SK-N-SH (cell line): ENCODE data around the gene PKP4. TPM values are rescaled to one million over a fixed set of nuclear protein-coding genes. Genes with fewer than 3 reads are reported as not detected.

Source experiments
- CTCF ChIA-PET: fragments of 300-600, 350-600 bp; formaldehyde crosslinking; extraction: SDS; loops from one replicate; lab custom pipeline; 2021; lab: Yijun Ruan, JAX
- POLR2A ChIA-PET: fragments of 350-600 bp; sonication (Branson Sonifier 250); formaldehyde crosslinking; extraction: SDS; loops from one replicate; lab custom pipeline; 2020; ENCODE audit warnings: antibody characterized with exemption, inconsistent platforms; lab: Yijun Ruan, JAX
- DNase-seq: peaks from one replicate; pipeline ENCODE4 v3.0.0; 2012
- H2AFZ ChIP-seq: fragments of 200-600 bp; sonication (generic); 2 replicates; pipeline ENCODE4 v1.8.1; 2016; ENCODE audit warnings: antibody characterized with exemption, mild to moderate bottlenecking, low read depth
- H3F3A ChIP-seq: fragments of 200-600 bp; sonication (generic); replicated peaks from 2 replicates; pipeline ENCODE3; 2016; ENCODE audit warnings: antibody characterized with exemption, mild to moderate bottlenecking; ENCODE audit not compliant: insufficient read depth
- H3K27ac ChIP-seq, 2 experiments: fragments of 200-500 bp in 1 of 2; fragments of 200-600 bp in 1 of 2; sonication (Bioruptor generic) in 1 of 2; sonication (generic), shearing (Covaris generic) in 1 of 2; 2 replicates each; pipeline versions ENCODE4 v1.5.1 to v1.6.1; 2014 to 2016; ENCODE audit warnings: low read depth in 2 of 2, inconsistent platforms in 1 of 2, low read length in 1 of 2, mild to moderate bottlenecking in 1 of 2, mixed read lengths in 1 of 2
- H3K27me3 ChIP-seq: fragments of 200-600 bp; sonication (generic), shearing (Covaris generic); 2 replicates; pipeline ENCODE4 v1.6.1; 2016; ENCODE audit warnings: mixed run types; ENCODE audit not compliant: insufficient read depth
- H3K36me3 ChIP-seq, 2 experiments: fragments of 200-500 bp in 1 of 2; fragments of 200-600 bp in 1 of 2; sonication (Bioruptor generic) in 1 of 2; sonication (generic) in 1 of 2; replicated peaks in 1 of 2; 2 replicates each; pipeline versions ENCODE3 to v1.5.1; 2014 to 2016; ENCODE audit warnings: low read length in 1 of 2, mild to moderate bottlenecking in 1 of 2; ENCODE audit not compliant: insufficient read depth in 2 of 2, control insufficient read depth in 1 of 2
- H3K4me1 ChIP-seq, 2 experiments: fragments of 200-500 bp in 1 of 2; fragments of 200-600 bp in 1 of 2; sonication (Bioruptor generic) in 1 of 2; sonication (generic), shearing (Covaris generic) in 1 of 2; 2 replicates each; pipeline versions ENCODE4 v1.5.1 to v1.6.1; 2014 to 2016; ENCODE audit warnings: low read depth in 1 of 2, low read length in 1 of 2, mixed run types in 1 of 2; ENCODE audit not compliant: insufficient read depth in 2 of 2, control insufficient read depth in 1 of 2
- H3K4me2 ChIP-seq: fragments of 200-600 bp; sonication (generic), shearing (Covaris generic); 2 replicates; pipeline ENCODE4 v1.6.1; 2017; ENCODE audit warnings: mixed run types
- H3K4me3 ChIP-seq, 2 experiments: fragments of 200-500 bp in 1 of 2; fragments of 200-600 bp in 1 of 2; sonication (Bioruptor generic) in 1 of 2; sonication (generic), shearing (Covaris generic) in 1 of 2; 2 replicates each; pipeline versions ENCODE4 v1.5.1 to v1.8.1; 2014 to 2016; ENCODE audit warnings: low read depth in 2 of 2, inconsistent platforms in 1 of 2, low read length in 1 of 2, mild to moderate bottlenecking in 1 of 2, mixed read lengths in 1 of 2, moderate library complexity in 1 of 2
- H3K79me2 ChIP-seq: fragments of 200-600 bp; sonication (generic); 2 replicates; pipeline ENCODE4 v1.8.1; 2017; ENCODE audit warnings: mild to moderate bottlenecking; ENCODE audit not compliant: insufficient read depth
- H3K9ac ChIP-seq: fragments of 200-600 bp; sonication (generic); 2 replicates; pipeline ENCODE4 v1.6.1; 2017; ENCODE audit warnings: mixed run types
- H3K9me2 ChIP-seq: fragments of 200-600 bp; sonication (generic); 2 replicates; pipeline ENCODE4 v1.6.1; 2017; ENCODE audit warnings: mixed run types
- H3K9me3 ChIP-seq: fragments of 200-600 bp; sonication (generic); 2 replicates; pipeline ENCODE4 v1.6.1; 2017; ENCODE audit warnings: mixed run types, mild to moderate bottlenecking, moderate library complexity
- H4K20me1 ChIP-seq: fragments of 200-600 bp; sonication (generic); 2 replicates; pipeline ENCODE4 v1.6.1; 2017; ENCODE audit warnings: mild to moderate bottlenecking, mixed run types; ENCODE audit not compliant: insufficient read depth
- ELF1 ChIP-seq: IDR thresholded peaks from 2 replicates; pipeline ENCODE4 v1.4.0; 2012
- EP300 ChIP-seq, 2 experiments: IDR thresholded peaks; 2 replicates each; pipeline versions ENCODE4 v1.4.0 to v1.6.1; 2012; ENCODE audit warnings: borderline replicate concordance in 1 of 2, low read depth in 1 of 2, low read length in 1 of 2
- EZH2phosphoT487 ChIP-seq: fragments of 200-600 bp; sonication (generic); IDR thresholded peaks from 2 replicates; pipeline ENCODE4 v1.6.1; 2017; ENCODE audit warnings: low read depth, mixed run types, mild to moderate bottlenecking, antibody characterized with exemption, moderate library complexity, borderline replicate concordance
- FOSL2 ChIP-seq: IDR thresholded peaks from 2 replicates; pipeline ENCODE4 v1.4.0; 2012; ENCODE audit warnings: low read depth, mild to moderate bottlenecking, moderate library complexity, borderline replicate concordance
- FOXJ3 ChIP-seq: sonication (generic); formaldehyde crosslinking; IDR thresholded peaks from 2 replicates; pipeline ENCODE4 v1.5.1; 2020; ENCODE audit warnings: mild to moderate bottlenecking, missing genetic modification reagents
- GABPA ChIP-seq: IDR thresholded peaks from 2 replicates; pipeline ENCODE4 v1.4.0; 2012; ENCODE audit warnings: low read depth, mild to moderate bottlenecking
- JUND ChIP-seq: IDR thresholded peaks from 2 replicates; pipeline ENCODE4 v1.4.0; 2012
- MEF2A ChIP-seq: IDR thresholded peaks from 2 replicates; pipeline ENCODE4 v1.4.0; 2012; ENCODE audit warnings: low read depth, borderline replicate concordance
- MXI1 ChIP-seq: IDR thresholded peaks from 2 replicates; pipeline ENCODE4 v1.6.1; 2012; ENCODE audit warnings: mild to moderate bottlenecking, low read depth, low read length, improper control_type of control experiment
- RAD21 ChIP-seq: IDR thresholded peaks from 2 replicates; pipeline ENCODE4 v1.6.1; 2012; ENCODE audit warnings: mild to moderate bottlenecking, low read length
- SMC3 ChIP-seq: IDR thresholded peaks from 2 replicates; pipeline ENCODE4 v1.6.1; 2012; ENCODE audit warnings: low read depth, low read length, improper control_type of control experiment
- TAF1 ChIP-seq: IDR thresholded peaks from 2 replicates; pipeline ENCODE4 v1.6.1; 2012; ENCODE audit warnings: low read depth, mild to moderate bottlenecking, low read length, moderate library complexity, borderline replicate concordance
- TCF12 ChIP-seq: IDR thresholded peaks from 2 replicates; pipeline ENCODE4 v1.4.0; 2012
- WGBS: methylation state at CpG from one replicate; pipeline ENCODE4 v1.1.6; 2017; ENCODE audit warnings: low lambda C conversion rate; 5-methylcytosine and 5-hydroxymethylcytosine counted together
- polyA plus RNA-seq, 3 experiments: library from polyadenylated mRNA; depleted of rRNA; stranded (reverse); fragments of >200 nt; gene quantifications; 2 replicates each; pipeline ENCODE4 v1.2.3, GENCODE V29; 2012
- TF ChIP-seq, protein P1 (sequence below): fragments of 200-600 bp; sonication (generic); IDR thresholded peaks from 2 replicates; pipeline ENCODE4 v1.6.1; 2017; ENCODE audit warnings: antibody characterized with exemption, mild to moderate bottlenecking, moderate library complexity
- TF ChIP-seq, protein P2 (sequence below): IDR thresholded peaks from 2 replicates; pipeline ENCODE4; 2012
- TF ChIP-seq, protein P3 (sequence below): fragments of 150-350 bp; IDR thresholded peaks from 2 replicates; pipeline ENCODE4 v1.6.1; 2016; ENCODE audit warnings: mild to moderate bottlenecking, low read depth, low read length
- TF ChIP-seq, protein P4 (sequence below): fragments of 150-350 bp; IDR thresholded peaks from 2 replicates; pipeline ENCODE4 v1.6.1; 2017; ENCODE audit warnings: antibody characterized with exemption, low read length, low read depth, borderline replicate concordance

The PKP4 gene
- polyA plus RNA-seq, 1 of the 3 experiments (the other 2 are of a cell fraction) = 10.9 TPM

DNA sequence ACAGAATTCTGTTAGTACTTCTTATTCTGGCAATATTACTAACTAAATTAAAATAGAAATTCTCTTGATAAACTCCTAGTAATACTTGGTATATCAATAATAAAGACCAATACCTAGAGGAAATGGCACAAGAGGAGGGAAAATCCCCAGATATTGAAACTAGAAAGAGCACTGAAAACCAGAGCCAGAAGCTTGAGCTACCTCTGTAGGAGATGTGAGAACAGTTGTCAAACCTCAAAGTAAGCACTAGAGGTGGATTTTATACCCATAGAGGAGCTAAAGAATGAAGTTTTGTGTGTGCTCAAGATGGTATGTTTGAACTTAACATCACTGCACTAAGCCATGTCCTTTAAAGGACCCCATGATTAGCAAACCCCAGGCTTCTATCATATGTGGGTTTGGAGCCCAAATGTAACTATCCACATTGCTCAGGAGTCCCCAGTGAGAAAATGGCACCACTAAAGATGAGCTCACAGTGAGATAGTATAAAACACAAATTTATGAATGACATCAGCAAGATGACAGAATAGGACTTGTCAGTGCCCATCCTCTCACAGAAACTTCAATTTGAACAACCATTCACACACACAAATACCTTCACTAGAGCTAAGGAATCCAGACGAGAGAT is 122.1 kb downstream of the PKP4 start:
- ChIA-PET POLR2A (no interaction called here), CTCF (no interaction called here)
- WGBS = 88% methylated on average over 1 of the region's 1 CpG

More for the DNA sequence above, 122.1 kb downstream of the PKP4 start:
- no peaks in the 10 kb centered on the region for H3F3A ChIP-seq
- no peaks in the 10 kb centered on the region for H3K79me2 ChIP-seq
- no peaks in the 10 kb centered on the region for H3K9me2 ChIP-seq
- no peak for DNase-seq
- no peak overlapping the region for H2AFZ ChIP-seq
- H3K9ac ChIP-seq = no peak overlapping the region
- no peaks in the 10 kb centered on the region for H3K9me3 ChIP-seq
- H3K4me3 ChIP-seq = no peak overlapping the region
- no peak overlapping the region for H3K4me2 ChIP-seq
- H3K36me3 ChIP-seq = no peaks in the 10 kb centered on the region
- H3K27me3 ChIP-seq = no peaks in the 10 kb centered on the region
- H3K4me1 ChIP-seq = no peaks in the 10 kb centered on the region; a peak in 1 of 4 replicates
- TF ChIP-seq TAF1 = no peak
- no peak for TF ChIP-seq FOXJ3
- TF ChIP-seq, protein P1, sequence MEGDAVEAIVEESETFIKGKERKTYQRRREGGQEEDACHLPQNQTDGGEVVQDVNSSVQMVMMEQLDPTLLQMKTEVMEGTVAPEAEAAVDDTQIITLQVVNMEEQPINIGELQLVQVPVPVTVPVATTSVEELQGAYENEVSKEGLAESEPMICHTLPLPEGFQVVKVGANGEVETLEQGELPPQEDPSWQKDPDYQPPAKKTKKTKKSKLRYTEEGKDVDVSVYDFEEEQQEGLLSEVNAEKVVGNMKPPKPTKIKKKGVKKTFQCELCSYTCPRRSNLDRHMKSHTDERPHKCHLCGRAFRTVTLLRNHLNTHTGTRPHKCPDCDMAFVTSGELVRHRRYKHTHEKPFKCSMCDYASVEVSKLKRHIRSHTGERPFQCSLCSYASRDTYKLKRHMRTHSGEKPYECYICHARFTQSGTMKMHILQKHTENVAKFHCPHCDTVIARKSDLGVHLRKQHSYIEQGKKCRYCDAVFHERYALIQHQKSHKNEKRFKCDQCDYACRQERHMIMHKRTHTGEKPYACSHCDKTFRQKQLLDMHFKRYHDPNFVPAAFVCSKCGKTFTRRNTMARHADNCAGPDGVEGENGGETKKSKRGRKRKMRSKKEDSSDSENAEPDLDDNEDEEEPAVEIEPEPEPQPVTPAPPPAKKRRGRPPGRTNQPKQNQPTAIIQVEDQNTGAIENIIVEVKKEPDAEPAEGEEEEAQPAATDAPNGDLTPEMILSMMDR = no peak
- no peak for TF ChIP-seq ELF1
- TF ChIP-seq EP300 (IDR thresholded peaks at IDR 0.05; ENCODE audit: borderline replicate concordance in 1 of 2, low read depth in 1 of 2, low read length in 1 of 2) = no peak
- no peak for TF ChIP-seq RAD21
- TF ChIP-seq, protein P2, sequence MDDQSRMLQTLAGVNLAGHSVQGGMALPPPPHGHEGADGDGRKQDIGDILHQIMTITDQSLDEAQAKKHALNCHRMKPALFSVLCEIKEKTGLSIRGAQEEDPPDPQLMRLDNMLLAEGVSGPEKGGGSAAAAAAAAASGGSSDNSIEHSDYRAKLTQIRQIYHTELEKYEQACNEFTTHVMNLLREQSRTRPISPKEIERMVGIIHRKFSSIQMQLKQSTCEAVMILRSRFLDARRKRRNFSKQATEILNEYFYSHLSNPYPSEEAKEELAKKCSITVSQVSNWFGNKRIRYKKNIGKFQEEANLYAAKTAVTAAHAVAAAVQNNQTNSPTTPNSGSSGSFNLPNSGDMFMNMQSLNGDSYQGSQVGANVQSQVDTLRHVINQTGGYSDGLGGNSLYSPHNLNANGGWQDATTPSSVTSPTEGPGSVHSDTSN = no peak
- TF ChIP-seq, protein P3, sequence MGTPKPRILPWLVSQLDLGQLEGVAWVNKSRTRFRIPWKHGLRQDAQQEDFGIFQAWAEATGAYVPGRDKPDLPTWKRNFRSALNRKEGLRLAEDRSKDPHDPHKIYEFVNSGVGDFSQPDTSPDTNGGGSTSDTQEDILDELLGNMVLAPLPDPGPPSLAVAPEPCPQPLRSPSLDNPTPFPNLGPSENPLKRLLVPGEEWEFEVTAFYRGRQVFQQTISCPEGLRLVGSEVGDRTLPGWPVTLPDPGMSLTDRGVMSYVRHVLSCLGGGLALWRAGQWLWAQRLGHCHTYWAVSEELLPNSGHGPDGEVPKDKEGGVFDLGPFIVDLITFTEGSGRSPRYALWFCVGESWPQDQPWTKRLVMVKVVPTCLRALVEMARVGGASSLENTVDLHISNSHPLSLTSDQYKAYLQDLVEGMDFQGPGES = no peak
- TF ChIP-seq FOSL2 = no peak
- TF ChIP-seq MXI1 = no peak
- no peak for TF ChIP-seq SMC3
- no peak for TF ChIP-seq MEF2A
- no peak for TF ChIP-seq TCF12
- TF ChIP-seq EZH2phosphoT487 = no peak
- no peak for TF ChIP-seq JUND
- TF ChIP-seq, protein P4, sequence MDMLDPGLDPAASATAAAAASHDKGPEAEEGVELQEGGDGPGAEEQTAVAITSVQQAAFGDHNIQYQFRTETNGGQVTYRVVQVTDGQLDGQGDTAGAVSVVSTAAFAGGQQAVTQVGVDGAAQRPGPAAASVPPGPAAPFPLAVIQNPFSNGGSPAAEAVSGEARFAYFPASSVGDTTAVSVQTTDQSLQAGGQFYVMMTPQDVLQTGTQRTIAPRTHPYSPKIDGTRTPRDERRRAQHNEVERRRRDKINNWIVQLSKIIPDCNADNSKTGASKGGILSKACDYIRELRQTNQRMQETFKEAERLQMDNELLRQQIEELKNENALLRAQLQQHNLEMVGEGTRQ = no peak
- no peak for TF ChIP-seq GABPA
- no peaks in the 10 kb centered on the region for H4K20me1 ChIP-seq
- no peak overlapping the region for H3K27ac ChIP-seq
